ENCODE results near the gene FHIT.

FHIT gene

DNA sequence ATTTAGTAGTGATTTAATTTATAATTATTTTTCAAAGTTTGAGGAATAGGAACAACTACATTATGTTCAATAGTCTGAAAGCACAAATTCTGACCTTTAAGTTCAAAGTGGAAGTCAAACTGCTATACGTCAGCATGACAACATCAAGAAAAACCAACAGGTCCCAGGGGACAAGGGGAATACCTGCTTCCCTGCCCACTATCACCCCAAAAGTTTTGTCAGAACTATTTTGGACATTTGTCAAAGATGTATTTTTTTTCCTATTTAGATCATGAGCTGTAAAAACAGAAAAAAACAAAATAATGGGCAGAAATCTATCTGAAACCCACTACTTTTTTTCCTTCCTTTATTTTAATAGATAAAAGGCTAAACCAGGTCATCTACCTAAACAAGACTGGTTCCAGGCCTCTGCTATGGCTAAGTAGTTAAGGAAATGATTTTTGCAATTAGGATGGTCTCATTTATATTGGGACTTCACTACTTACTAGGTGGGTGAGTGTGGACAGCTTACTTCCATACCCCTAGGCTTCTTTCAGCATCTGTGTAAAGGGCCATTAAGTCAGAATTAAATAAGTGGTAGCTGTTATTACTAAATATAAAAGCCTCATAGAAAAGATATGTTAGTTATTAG lies 746.3 kb downstream of the FHIT start:
- in situ Hi-C loops (cut with HindIII; ENCODE audit: low sequenced_read_pairs): no loop called here
- TF ChIP-seq, protein P1, sequence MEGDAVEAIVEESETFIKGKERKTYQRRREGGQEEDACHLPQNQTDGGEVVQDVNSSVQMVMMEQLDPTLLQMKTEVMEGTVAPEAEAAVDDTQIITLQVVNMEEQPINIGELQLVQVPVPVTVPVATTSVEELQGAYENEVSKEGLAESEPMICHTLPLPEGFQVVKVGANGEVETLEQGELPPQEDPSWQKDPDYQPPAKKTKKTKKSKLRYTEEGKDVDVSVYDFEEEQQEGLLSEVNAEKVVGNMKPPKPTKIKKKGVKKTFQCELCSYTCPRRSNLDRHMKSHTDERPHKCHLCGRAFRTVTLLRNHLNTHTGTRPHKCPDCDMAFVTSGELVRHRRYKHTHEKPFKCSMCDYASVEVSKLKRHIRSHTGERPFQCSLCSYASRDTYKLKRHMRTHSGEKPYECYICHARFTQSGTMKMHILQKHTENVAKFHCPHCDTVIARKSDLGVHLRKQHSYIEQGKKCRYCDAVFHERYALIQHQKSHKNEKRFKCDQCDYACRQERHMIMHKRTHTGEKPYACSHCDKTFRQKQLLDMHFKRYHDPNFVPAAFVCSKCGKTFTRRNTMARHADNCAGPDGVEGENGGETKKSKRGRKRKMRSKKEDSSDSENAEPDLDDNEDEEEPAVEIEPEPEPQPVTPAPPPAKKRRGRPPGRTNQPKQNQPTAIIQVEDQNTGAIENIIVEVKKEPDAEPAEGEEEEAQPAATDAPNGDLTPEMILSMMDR (IDR thresholded peaks at IDR 0.05; ENCODE audit: low read depth, low read length, missing control alignments): no peak
- DNase-seq (ENCODE audit: low read depth): no peak
- H3K4me3 ChIP-seq (ENCODE audit: low read depth, low read length): no peak overlapping the region

DNA sequence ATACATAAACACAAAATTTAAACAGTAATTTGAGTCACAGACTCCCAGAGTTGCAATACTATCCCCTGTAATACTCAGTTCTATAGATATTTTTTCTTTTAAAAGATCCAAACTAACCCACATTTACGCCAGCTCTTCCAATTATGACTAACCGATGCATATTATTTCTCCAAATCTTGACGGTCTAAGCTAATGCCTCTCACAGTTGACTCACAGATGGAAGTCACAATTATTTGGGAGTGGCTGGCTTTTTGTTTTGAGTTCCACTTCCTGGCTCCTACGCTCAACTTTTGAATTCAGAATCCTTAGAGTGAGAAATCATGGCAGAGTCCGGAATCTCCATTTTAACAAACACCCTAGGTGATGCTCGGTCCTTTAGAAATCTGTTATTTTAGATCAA lies 749.9 kb downstream of the FHIT start:
- no peak overlapping the region for H3K4me3 ChIP-seq (ENCODE audit: low read depth, low read length)
- TF ChIP-seq, protein P1 (IDR thresholded peaks at IDR 0.05; ENCODE audit: low read depth, low read length, missing control alignments): no peak
- in situ Hi-C loops (cut with HindIII; ENCODE audit: low sequenced_read_pairs): no loop called here
- no peak for DNase-seq (ENCODE audit: low read depth)

DNA sequence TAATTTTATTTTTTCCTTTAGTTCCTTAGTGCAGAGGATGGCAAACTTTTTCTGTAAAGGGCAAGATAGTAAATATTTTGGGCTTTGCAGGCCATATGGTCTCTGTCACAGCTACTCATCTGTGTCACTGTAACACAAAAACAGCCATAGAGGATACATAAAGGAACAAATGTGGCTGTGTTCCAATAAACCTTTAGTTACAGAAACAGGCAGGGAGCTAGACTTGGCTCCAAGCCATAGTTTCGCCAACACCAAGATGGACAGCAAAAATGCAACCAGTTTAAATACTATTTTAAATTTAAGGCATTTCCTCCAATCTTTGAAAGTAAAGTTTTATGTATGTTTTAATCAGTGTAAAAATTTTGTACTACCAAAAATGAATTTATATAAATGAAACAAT lies 753.4 kb downstream of the FHIT start:
- no peak overlapping the region for H3K4me3 ChIP-seq (ENCODE audit: low read depth, low read length)
- DNase-seq (ENCODE audit: low read depth): no peak
- in situ Hi-C loops (cut with HindIII; ENCODE audit: low sequenced_read_pairs): no loop called here
- TF ChIP-seq, protein P1 (IDR thresholded peaks at IDR 0.05; ENCODE audit: low read depth, low read length, missing control alignments): no peak

DNA sequence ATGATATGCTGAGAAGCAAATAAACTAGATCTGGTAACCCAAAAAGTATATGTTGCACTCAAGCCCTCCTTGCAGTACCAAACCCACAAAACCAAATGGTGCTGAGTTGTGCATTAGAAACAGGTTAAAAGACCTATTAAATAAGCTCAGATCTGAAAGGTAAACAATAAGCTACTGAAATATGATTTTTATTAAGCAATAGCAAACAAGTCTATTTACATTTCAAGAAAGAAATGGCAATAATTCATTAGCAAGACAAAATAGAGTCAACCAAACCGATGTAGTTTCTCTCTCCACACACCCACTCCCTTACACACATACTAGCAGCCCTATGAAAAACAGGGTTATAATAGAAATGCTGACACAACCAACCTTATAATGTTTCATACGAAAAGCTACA lies 760.3 kb downstream of the FHIT start:
- DNase-seq (ENCODE audit: low read depth): no peak
- H3K4me3 ChIP-seq (ENCODE audit: low read depth, low read length): no peak overlapping the region
- TF ChIP-seq, protein P1 (IDR thresholded peaks at IDR 0.05; ENCODE audit: low read depth, low read length, missing control alignments): no peak
- in situ Hi-C loops (cut with HindIII; ENCODE audit: low sequenced_read_pairs): no loop called here

DNA sequence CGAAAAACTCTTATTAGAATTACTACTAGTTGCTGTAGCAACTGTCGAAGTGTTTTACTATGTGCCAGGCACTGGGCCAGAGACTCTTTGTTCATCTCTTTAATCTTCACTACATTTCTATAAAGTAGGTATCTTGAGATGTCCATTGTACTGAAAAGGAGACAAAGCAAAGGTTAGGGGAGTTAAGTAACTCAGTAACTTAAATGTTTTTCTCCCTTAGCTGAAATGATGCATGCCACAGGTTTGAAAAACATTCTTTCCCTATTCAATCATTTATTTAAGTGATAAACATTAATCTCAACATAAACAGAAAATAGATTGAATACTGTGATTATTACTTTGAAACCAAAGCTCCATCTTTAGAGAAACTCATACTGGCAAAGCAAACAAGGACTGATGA lies 776.2 kb downstream of the FHIT start:
- no peak overlapping the region for H3K4me3 ChIP-seq (ENCODE audit: low read depth, low read length)
- in situ Hi-C loops (cut with HindIII; ENCODE audit: low sequenced_read_pairs): no loop called here
- no peak for DNase-seq (ENCODE audit: low read depth)
- TF ChIP-seq, protein P1 (IDR thresholded peaks at IDR 0.05; ENCODE audit: low read depth, low read length, missing control alignments): no peak

DNA sequence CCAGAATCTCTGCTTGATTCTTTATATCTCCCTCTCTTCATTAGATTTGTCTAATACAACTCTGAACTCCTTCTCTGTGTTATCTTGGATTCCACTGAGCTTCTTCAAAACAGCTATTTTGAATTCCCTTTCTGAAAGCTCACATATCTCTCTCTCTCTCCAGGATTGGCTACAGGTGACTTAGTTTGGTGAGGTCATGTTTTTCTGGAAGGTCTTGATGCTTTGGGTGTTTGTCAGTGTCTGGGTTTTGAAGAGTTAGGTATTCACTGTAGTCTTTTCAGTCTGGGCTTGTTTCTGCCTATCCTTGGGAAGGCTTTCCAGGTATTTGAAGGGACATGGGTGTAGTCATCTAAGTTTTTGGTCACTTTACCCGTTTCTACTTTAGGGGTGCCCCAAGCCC lies 781.8 kb downstream of the FHIT start:
- in situ Hi-C loops (cut with HindIII; ENCODE audit: low sequenced_read_pairs): no loop called here
- TF ChIP-seq, protein P1 (IDR thresholded peaks at IDR 0.05; ENCODE audit: low read depth, low read length, missing control alignments): no peak
- no peak overlapping the region for H3K4me3 ChIP-seq (ENCODE audit: low read depth, low read length)
- DNase-seq (ENCODE audit: low read depth): no peak

Measured in astrocyte of the cerebellum (primary cell).